Caki2 (cell line): ENCODE results near the gene IRF1. TPM values are rescaled to one million over a fixed set of nuclear protein-coding genes. Genes with fewer than 3 reads are reported as not detected.
A peak's percentile ranks its signal among the peaks of the same experiment; 100 is the strongest.
"Not testable (repeated sequence)": the region's sequence is repeated elsewhere in the genome, so short reads cannot be mapped to it uniquely, and the experiment has no call there.

Experiments used
- DNase-seq: peaks from one replicate; pipeline ENCODE4 v3.0.0-alpha.2; 2015; ENCODE audit warnings: low read depth
- in situ Hi-C: cut with HindIII; loops from 2 replicates; pipeline ENCODE4 v1.10.0; 2016; ENCODE audit warnings: low sequenced_read_pairs, low pct_unique_long_range_greater_than_20kb, mixed read lengths
- total RNA-seq: library from RNA; depleted of rRNA; stranded (reverse); fragments of >200 nt; shearing (Covaris generic); gene quantifications from 2 replicates; pipeline ENCODE4 v1.2.3, GENCODE V29; 2014; ENCODE audit warnings: low replicate concordance

Gene IRF1
- total RNA-seq, 1 experiment from 2014 or later, result 12.2 TPM

DNA sequence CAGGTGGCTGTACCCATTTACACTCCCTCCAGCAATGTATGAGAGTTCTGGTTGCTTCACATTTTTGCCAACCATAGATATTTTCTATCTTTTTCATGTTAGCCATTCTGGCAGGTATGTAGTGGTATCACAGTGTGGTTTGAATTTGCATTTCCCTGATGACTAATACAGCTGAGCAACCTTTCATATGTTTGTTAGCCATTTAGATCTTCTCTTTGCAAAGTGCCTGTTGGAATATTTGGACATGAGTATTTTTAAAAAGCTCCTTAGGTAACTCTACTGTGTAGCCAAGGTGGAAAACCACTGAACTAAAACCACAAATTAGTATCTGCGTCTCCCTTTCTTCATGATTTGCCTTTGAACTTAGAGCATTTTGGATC lies 31.9 kb downstream of the IRF1 start:
- in situ Hi-C loops, result no loop called here
- DNase-seq, result no peak

DNA sequence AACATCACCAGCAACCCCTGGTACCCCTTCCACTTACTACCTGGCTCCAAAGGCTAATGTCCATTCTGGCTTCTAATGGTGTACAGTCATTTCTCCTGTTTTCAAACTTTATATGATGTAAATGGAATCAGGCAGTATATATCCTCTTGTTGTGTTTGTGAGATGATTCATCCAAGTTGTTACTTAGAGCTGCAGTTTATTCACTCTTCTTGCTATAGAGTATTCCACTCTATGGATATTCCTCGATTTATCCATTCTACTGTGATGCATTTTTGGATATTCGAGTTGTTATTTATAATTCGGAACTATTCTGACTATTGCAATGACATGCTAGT lies 32.4 kb downstream of the IRF1 start:
- no peak for DNase-seq
- in situ Hi-C loops, result no loop called here

DNA sequence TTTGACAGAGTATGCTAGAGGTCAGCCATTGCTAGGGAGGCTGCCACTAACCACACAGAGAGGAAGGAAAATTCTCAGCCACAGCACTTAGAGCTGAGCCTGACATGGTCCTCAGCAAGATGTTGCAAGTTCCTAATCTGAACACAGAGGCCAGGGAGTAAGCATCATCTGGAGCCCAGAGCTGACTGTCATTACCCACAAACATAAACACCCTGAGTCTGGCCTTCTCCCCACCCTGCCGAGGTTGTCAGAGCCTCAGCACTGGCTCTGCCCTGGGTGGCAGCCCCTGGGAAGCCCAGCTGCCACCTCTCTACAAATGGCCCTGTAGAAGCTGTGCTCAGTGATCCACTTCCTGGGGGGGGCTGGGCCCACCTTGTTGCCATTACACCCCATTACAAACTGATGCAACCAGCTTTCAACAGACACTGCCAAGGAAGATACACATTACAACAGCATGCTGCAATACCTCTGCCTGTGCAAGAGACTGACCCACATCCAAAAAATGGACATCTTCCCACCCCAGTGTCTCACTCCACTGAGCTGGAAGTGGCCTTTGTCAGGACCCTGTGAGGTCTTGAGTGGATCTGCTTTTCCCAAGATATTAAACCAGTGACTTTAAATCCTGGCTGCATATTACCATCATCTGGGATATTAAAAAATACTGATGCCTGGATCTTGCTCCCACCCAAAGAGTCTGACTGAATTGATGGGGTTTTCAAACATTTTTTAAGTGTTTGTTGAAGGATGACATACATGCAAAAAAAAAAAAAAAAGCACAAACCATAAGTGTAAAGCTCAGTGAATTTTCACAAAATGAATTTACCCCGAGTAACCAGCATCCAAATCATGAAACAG lies 33.0 kb downstream of the IRF1 start:
- in situ Hi-C loops, result no loop called here
- no peak for DNase-seq

DNA sequence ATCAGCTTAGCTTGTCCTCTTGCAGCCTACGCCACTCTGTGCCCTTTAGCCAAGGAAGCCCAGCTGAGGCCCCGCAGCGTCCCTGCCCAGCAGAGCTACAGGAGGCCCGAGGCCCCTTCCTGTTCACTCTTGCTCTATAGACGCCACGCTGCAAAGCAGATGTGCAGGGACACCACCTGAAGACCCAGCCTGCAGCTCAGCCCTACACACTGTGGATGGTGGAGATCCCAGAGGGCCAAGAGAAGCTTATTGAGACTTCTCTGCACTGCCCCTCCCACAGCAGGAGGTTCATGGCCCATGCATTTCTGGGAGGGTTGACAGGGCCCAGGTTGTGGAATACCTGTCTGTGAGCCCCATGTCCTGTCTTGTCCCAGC lies 33.6 kb downstream of the IRF1 start:
- in situ Hi-C loops, result no loop called here
- no peak for DNase-seq

DNA sequence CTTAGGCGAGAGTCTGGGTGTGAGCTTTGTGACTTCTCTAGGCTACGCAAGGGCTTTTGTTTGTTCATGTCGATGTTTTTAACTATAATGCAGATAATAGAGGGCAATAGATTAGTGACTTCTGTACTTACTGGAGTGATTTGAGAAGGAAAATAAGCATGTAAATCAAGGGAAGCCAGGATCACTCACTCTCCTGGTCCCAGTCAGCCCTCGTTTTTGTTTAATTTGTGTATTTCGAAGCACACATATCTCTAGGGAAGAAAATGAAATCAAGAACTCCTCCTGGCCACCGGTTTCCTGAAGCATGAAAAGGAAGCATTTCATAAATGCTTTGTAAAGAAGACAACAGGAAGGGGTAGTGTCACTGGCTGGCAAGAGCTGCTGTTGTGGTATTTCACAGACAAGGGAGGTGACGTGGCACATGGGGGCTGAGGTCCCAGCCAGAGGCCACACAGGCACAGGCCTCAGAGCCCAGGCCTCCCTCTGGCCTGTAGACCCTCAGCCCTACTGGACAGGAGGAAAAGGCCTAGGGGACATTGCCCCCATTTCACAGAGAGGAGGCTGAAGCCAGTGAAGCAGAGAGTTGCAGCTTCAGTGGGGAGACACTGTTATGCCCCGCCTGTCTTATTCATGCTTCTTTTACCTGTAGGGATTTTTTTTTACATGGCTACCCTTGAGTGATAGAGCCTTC lies 34.1 kb downstream of the IRF1 start:
- in situ Hi-C loops, result no loop called here
- DNase-seq, result no peak

DNA sequence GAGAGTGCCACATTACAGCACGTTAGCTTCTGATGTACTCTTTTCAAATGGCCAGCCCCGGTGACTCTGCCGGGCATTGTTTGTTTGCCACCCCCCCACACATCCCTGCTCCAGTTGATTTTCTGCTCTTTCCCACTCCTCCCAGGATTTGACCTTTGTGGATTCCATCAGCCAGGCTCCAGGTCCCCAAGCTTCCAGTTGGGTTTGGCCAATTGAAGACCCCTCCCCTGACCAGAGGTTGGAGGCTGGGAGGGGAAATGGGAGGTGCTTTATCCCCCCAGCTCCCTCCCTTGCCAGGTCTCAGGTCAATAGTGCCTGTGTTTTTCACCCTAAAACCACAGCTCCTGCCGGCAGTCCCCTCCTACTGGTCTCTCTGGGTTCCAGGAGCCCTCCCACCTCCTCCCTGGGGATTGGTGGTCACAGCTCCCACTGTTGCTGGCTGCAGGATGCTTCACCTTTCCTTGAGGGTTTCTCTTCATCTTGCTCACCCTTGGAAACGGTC lies 34.9 kb downstream of the IRF1 start:
- no peak for DNase-seq
- in situ Hi-C loops, result no loop called here

DNA sequence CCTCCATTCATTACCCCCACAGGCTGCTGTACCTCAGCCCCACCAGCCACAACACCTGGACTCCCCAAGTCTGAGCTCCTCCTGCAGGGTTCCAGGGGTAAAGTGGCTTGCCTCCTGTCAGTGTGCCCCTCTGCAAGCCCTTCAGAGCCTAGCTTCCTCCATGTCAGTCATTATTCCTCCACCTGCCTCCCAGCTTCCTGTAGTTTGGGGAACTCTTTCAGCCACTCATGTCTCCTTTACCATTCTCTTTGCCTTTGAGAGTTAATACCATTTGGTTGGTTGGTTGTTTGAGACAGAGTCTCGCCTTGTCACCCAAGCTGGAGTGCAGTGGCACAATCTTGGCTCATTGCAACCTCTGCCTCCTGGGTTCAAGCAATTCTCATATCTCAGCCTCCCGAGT lies 36.2 kb downstream of the IRF1 start:
- DNase-seq, result no peak
- in situ Hi-C loops, result no loop called here

DNA sequence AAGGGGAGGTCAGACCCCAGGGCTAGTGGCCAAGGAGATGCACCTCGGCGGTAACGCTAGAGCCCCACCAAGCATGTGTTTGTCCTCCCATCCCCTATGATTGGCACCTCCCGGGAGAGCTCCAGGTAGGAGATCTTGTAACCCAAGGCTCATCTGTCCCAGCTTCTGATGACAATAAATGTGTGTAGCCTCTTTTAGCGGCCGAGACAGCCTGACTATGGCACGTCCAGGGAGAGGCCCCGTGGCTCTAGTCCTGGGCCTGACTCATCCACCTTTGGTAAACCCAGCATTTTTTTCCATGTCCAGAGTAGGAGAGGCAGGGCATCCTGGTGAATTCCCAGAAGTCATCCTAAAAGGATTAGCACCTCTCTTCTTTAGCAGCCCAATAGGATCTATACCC lies 39.2 kb downstream of the IRF1 start:
- DNase-seq, result no peak
- in situ Hi-C loops, result no loop called here

DNA sequence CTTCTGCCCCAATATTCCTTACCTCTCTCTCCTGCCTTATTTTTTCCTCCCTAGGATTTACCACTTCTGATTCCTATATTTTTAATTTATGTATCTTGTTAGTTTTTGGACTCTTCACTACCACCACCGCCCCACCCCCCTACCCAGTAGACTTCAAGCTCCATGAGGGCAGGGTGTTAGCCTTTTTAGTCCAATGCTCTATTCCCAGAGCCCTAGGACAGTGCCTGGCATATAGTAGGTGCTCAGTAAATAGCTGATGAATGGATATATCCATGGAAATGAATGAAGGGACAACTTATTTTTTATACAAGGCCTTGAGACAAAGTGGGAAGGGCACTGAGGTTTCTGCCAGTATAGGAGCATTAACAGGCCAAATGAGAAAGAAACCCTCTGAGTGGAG lies 41.5 kb downstream of the IRF1 start:
- no peak for DNase-seq
- in situ Hi-C loops, result no loop called here

DNA sequence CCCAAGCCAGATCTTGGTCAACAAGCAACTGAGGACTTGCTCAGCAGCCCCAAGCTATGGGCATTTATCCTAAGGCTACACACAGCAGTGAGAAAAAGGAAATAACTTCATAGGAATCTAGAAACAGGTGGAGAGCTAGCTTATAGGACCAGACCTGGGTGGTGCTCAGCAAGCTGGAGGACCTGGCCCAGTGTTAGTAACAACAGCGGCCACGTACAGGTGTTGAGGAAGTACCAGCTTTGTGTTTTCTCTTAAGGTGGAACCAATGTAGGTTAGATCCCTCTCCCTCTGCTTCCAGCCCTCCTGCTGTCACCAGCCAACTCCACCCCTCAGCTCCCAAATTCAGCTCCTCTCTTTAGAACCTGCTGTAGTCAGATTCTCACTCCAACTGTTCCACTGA lies 43.4 kb downstream of the IRF1 start:
- DNase-seq, result no peak
- in situ Hi-C loops, result no loop called here

DNA sequence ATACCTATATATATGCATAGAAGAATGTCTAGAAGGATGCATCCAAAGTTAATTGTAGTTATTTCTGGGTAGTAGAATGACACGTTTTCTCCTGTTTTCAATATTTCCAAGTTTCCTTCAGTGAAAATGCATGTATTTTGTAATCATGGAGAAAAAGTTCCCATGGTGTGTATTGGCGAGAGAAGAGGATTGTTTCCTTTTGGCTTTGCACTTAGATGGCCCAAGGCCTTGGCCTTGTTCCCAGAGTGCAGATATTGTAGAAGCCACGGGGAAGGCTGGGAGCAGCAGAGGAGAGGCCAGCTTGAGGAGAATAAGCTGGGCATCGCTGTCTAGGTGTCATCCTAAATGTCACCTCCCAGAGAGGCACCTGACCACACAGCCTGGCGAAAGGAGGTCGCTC lies 44.0 kb downstream of the IRF1 start:
- DNase-seq, result no peak

DNA sequence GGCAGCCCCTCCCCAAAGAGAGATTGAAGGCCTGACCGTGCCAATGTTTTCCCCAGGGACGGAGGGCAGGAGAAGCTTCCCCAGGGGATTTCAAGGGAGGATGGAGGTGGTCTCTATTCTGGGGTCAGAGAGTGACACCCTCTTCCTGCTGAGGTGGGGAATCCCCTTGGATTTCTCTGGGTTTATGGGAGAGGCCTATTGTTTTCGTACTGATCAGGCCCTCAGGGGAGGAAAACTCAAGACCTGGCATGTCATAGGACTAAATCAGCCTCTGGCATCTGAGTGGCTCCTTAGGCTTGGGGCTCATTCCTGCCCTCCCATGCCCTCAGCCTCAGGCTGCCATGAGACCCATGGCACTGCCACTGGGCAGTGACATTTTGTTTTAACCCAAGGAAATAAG lies 44.6 kb downstream of the IRF1 start:
- in situ Hi-C loops, result no loop called here
- no peak for DNase-seq

More for the DNA sequence above, 44.0 kb downstream of the IRF1 start:
- in situ Hi-C loops, result no loop called here

DNA sequence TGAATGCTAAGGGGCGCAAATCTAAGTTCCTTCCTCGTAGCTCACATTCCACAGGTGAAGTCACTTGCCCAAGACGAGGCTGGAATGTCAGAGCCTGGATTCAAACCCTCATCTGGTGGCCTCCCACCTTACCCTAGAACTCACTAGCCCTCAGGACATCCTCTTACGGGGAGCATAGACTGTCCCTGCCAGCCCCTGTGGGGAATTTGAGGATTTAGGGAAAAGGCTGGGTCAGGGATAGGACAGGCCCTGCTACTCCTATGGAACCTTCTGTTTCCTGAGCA lies 45.0 kb downstream of the IRF1 start:
- in situ Hi-C loops, result no loop called here
- no peak for DNase-seq

DNA sequence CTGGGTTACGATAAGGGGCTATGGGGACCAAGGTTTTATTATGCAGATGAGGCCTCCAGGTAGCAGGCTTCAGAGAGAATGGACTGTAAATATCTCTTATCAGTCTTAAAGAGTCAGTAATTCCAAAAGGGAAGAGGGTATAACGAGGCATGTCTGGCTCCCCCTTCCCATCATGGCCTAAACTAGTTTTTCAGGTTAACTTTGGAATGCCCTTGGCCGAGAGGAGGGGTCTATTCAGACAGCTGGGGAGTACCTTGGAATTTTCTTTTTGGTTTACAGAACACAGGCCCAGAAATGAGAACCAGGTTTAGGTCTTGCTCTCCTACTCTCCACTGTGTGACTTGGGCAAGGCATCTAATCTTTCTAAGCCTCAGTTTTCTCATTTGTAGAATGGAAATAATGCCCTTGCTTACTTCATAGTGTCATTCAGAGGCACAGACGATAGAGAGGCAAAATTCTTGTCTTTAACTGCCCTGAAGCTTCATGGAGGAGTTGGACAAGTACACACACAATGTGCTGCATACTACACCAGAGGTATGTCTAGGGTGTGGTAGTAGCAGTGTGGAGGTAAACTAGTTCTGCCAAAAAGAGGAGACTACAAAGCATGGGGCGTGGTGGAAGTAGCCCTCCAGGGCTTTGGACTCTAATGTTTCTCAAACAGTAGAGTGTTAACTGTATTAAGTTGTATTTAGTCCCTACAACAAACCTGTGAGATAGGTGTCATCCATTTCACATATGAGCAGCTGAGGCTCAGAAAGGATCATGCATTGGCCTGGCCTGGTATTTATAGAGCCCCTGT lies 45.5 kb downstream of the IRF1 start:
- in situ Hi-C loops, result no loop called here
- DNase-seq, result no peak

DNA sequence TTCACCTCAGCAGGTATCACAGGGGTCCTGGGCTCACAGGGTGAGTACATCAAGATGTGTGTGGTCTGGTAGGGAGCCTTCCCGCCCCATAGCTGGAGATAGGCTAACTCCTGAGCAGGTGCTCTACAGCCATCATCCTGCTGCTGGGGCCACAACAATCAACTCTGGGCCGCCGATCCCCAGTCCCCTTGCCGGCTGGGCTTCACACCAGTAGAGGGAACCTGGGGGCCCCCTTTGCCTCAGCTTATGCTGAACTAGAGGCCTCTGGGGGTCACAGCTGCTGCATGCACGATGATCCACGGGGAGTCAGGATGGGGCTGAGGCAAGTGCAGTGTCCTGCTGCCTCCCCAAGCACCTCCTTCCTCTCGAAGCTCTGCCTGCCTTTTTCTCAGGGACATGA lies 46.5 kb downstream of the IRF1 start:
- DNase-seq, result no peak
- in situ Hi-C loops, result no loop called here

DNA sequence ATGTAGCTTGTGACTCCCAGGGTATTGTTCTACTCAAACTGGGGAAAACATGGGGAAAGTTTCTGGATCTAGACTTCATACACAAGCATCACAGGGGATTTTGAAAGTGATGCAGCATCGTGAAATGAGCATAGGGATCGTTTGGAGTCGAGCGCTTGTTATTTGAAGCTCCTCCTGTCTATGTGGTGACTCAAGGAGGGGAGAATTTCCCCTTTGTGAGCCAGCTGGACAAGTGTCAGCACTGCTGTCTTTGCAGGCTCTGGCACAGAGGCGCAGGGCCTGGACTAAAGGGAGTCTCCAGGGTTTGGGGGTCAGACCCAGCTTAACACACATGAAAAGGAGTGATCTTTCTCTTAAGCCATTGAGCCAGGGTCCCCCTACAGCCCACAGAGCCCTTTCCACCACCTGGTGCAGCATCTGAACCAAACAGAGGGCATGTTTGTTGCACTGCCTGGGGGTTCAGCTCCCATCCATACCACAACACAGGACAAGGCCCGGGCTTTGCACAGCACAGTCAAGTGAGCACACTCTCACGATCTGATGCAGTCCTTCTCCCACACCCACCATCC lies 51.0 kb downstream of the IRF1 start:
- DNase-seq, result no peak
- in situ Hi-C loops, result no loop called here

DNA sequence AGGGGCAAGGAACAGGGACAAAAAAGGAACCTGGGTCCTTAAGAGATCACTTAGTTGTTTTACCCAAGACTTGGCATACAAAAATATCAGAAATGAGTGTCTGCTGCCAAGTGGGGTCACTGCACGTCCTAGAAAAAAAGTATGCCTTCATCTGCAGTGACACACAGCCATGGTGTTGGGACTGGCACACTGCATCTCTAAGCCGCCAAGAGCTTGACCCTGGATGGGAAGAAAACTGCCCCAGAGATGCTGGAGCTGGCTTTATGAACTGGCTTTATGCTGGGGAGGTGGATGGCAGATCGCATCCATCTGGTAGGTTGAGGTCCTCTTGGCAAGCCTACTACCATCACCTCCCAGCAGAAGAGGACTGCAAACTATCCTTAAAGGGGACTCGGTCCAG lies 51.7 kb downstream of the IRF1 start:
- DNase-seq, result no peak
- in situ Hi-C loops, result no loop called here

DNA sequence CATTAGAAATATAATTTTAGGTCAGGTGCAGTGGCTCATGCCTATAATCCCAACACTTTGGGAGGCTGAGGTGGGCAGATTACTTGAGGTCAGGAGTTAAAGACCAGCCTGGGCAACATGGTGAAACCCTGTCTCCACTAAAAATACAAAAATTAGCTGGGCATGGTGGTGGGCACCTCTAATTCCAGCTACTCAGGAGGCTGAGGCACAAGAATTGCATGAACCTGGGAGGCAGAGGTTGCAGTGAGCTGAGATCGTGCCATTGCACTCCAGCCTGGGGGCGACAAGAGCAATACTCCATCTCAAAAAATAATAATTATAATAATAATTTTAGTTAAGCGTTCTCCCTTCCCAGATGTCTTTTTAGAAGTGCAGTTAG lies 52.3 kb downstream of the IRF1 start:
- in situ Hi-C loops, DNase-seq: not testable (repeated sequence)

DNA sequence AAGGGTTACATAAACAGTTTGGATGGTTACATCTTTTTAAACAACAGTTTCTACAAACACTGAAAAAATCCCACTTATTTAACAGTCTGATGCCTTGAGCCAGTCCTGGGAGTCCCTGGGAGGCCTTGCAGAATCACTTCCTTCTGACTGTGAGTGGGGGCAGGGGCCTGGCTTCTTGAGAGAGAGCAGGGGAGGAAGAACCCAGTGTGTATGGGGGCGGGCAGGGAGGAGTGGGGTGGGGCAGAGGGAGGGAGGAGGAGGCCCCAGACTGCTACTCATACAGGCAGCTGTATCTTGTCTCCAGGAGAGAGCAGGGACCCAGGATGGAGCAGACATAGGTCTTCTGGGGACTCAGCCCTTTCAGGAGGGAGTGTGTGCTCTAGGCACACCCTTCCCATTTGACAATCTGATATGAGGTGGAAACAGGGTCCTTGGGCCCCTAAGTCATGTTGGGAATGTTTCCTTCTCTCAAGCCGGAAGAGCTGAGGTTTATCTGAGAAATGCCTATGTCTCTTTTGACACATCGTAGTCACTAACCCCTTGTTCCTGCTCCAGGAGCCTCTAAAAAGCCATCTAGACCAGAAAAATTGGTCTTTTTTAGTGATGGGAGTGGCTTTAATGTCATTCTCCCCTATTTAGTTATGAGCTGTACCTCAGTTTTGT lies 52.8 kb downstream of the IRF1 start:
- in situ Hi-C loops, result no loop called here
- DNase-seq, result peak; percentile 51
